Stimulated activated CD4-positive, alpha-beta T cell treated with anti-CD3 and anti-CD28 coated beads, Interleukin-1b, Interleukin-23, amount 100 ng/mL, for 48 hours (primary cell): Measurements from ENCODE around the gene ZNF500.

Experiments used
- DNase-seq: peaks from one replicate; pipeline ENCODE4 v3.0.0-alpha.2; 2020

Gene ZNF500

GRCh38 chr16:4700997-4701743 lies 65.8 kb downstream of the ZNF500 start:
- DNase-seq, result no peak

- DNase-seq, result peak; percentile 30
Measured at GRCh38 chr16:4700380-4700996, 66.5 kb downstream of the ZNF500 start.

GRCh38 chr16:4699046-4699556 lies 67.9 kb downstream of the ZNF500 start:
- no peak for DNase-seq

GRCh38 chr16:4698321-4699045 lies 68.5 kb downstream of the ZNF500 start:
- DNase-seq, result no peak
